ENCODE data around the gene CACNA1C.
"Not testable (repeated sequence)": the region's sequence is repeated elsewhere in the genome, so short reads cannot be mapped to it uniquely, and the experiment has no call there.

The CACNA1C gene

GRCh38 chr12:2074792-2075191, 22.0 kb downstream of the CACNA1C start:
- no peak for DNase-seq (ENCODE audit: low read depth in 2 of 2, low spot score in 1 of 2)

GRCh38 chr12:2075508-2076195, 22.9 kb downstream of the CACNA1C start:
- DNase-seq (ENCODE audit: low read depth in 2 of 2, low spot score in 1 of 2), result no peak

- no peak for DNase-seq (ENCODE audit: low read depth in 2 of 2, low spot score in 1 of 2)
Observed at GRCh38 chr12:2076196-2076570, 23.4 kb downstream of the CACNA1C start.

GRCh38 chr12:2076728-2077127, 23.9 kb downstream of the CACNA1C start:
- no peak for DNase-seq (ENCODE audit: low read depth in 2 of 2, low spot score in 1 of 2)

GRCh38 chr12:2080604-2081003, 27.8 kb downstream of the CACNA1C start:
- no peak for DNase-seq (ENCODE audit: low read depth in 2 of 2, low spot score in 1 of 2)

GRCh38 chr12:2082321-2082720, 29.5 kb downstream of the CACNA1C start:
- no peak for DNase-seq (ENCODE audit: low read depth in 2 of 2, low spot score in 1 of 2)

GRCh38 chr12:2083008-2083407, 30.2 kb downstream of the CACNA1C start:
- no peak for DNase-seq (ENCODE audit: low read depth in 2 of 2, low spot score in 1 of 2)

GRCh38 chr12:2083561-2083960, 30.8 kb downstream of the CACNA1C start:
- no peak for DNase-seq (ENCODE audit: low read depth in 2 of 2, low spot score in 1 of 2)

- DNase-seq (ENCODE audit: low read depth in 2 of 2, low spot score in 1 of 2), result no peak
Observed at GRCh38 chr12:2084553-2085296, 31.9 kb downstream of the CACNA1C start.

- no peak for DNase-seq (ENCODE audit: low read depth in 2 of 2, low spot score in 1 of 2)
Observed at GRCh38 chr12:2092354-2092753, 39.6 kb downstream of the CACNA1C start.

GRCh38 chr12:2092890-2093289, 40.1 kb downstream of the CACNA1C start:
- DNase-seq (ENCODE audit: low read depth in 2 of 2, low spot score in 1 of 2), result no peak

GRCh38 chr12:2094597-2094996, 41.8 kb downstream of the CACNA1C start:
- no peak for DNase-seq (ENCODE audit: low read depth in 2 of 2, low spot score in 1 of 2)

- no peak for DNase-seq (ENCODE audit: low read depth in 2 of 2, low spot score in 1 of 2)
Observed at GRCh38 chr12:2095878-2096277, 43.1 kb downstream of the CACNA1C start.

- no peak for DNase-seq (ENCODE audit: low read depth in 2 of 2, low spot score in 1 of 2)
Observed at GRCh38 chr12:2097617-2098016, 44.8 kb downstream of the CACNA1C start.

- DNase-seq (ENCODE audit: low read depth in 2 of 2, low spot score in 1 of 2), result no peak
Observed at GRCh38 chr12:2098852-2099251, 46.1 kb downstream of the CACNA1C start.

GRCh38 chr12:2099595-2099994, 46.8 kb downstream of the CACNA1C start:
- DNase-seq (ENCODE audit: low read depth in 2 of 2, low spot score in 1 of 2), result no peak

- no peak for DNase-seq (ENCODE audit: low read depth in 2 of 2, low spot score in 1 of 2)
Observed at GRCh38 chr12:2101359-2101758, 48.6 kb downstream of the CACNA1C start.

- no peak for DNase-seq (ENCODE audit: low read depth in 2 of 2, low spot score in 1 of 2)
Observed at GRCh38 chr12:2101771-2102170, 49.0 kb downstream of the CACNA1C start.

GRCh38 chr12:2102736-2103135, 49.9 kb downstream of the CACNA1C start:
- not testable (repeated sequence) for DNase-seq (ENCODE audit: low read depth in 2 of 2, low spot score in 1 of 2)

GRCh38 chr12:2105387-2105786, 52.6 kb downstream of the CACNA1C start:
- not testable (repeated sequence) for DNase-seq (ENCODE audit: low read depth in 2 of 2, low spot score in 1 of 2)

- no peak for DNase-seq (ENCODE audit: low read depth in 2 of 2, low spot score in 1 of 2)
Observed at GRCh38 chr12:2108166-2108565, 55.4 kb downstream of the CACNA1C start.

- no peak for DNase-seq (ENCODE audit: low read depth in 2 of 2, low spot score in 1 of 2)
Observed at GRCh38 chr12:2108975-2109671, 56.3 kb downstream of the CACNA1C start.
